ENCODE measurements around the gene AQP10. TPM values are rescaled to one million over a fixed set of nuclear protein-coding genes. Genes with fewer than 3 reads are reported as not detected.

AQP10 gene, protein sequence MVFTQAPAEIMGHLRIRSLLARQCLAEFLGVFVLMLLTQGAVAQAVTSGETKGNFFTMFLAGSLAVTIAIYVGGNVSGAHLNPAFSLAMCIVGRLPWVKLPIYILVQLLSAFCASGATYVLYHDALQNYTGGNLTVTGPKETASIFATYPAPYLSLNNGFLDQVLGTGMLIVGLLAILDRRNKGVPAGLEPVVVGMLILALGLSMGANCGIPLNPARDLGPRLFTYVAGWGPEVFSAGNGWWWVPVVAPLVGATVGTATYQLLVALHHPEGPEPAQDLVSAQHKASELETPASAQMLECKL
- total RNA-seq (2012; rRNA removed) (not detected in 2 replicates), polyA plus RNA-seq (2012; rRNA removed) (not detected in 2 replicates), Bru-seq, nascent RNA (not detected), BruChase-seq, experiment 1, labeled RNA remaining after a 6-hour chase (not detected), BruChase-seq, experiment 2, labeled RNA remaining after a 2-hour chase (not detected)
- polyA plus RNA-seq (2012; cell fraction: cytosol; rRNA removed): not detected in 2 replicates
- polyA plus RNA-seq (2012; cell fraction: nucleus; rRNA removed; ENCODE audit: low replicate concordance): not detected in 2 replicates
- long read RNA-seq: 0 reads

DNA sequence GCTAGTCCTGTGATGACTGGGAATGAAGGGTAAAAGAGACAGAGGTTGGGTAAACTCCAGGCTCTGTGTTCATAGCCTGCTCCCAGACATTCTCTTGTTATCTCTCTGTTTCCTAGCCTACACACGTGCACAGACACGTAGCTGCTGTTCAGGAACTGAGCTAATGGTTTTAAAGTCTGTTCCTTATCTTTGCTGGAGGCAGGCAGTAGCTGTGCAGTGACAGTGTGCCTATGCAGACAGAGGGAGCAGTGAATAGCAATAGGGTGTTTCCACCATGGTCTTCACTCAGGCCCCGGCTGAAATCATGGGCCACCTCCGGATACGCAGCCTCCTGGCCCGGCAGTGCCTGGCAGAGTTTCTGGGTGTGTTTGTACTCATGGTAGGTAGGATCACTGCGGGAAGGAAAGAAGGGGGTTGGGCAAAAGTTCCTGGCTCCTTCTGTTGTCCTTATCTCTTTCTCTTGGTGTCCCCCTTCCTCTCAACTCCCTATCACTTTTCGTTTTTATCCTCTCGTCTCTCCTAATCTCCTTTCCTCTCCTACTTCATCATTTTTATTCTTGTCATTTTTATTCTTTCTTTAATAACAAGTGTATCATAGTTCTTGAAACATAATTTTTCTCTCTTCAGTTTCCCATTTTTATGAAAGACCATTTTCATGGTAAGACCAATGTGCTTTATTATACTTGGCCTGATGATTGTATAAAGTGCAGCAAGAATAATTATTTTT, at the start of gene AQP10:
AQP10 (plus strand) TSS at position 212 of the 727 bp plus-strand sequence; CDS start at position 275, 63 bp downstream.
- WGBS, 2 experiments (ENCODE audit: extremely low coverage in 2 of 2, insufficient read length in 1 of 2): no CpG with 5 or more reads among the region's 9 CpGs
- Histone ChIP-seq H2BK15ac (ENCODE audit: low read depth, low read length) (no peak within 1 kb of the TSS), H3K4me3 (ENCODE audit: insufficient read depth, low read depth, low read length) (no peak within 1 kb of the TSS), H3K9ac (ENCODE audit: low read depth, low read length) (no peak within 1 kb of the TSS), H3K27ac (ENCODE audit: insufficient read depth, low read length) (no peak within 1 kb of the TSS), H3K56ac (ENCODE audit: extremely low read depth, insufficient read depth, low read length) (no peak within 1 kb of the TSS), H4K5ac (ENCODE audit: low read depth, low read length) (no peak within 1 kb of the TSS), H3K9me1 (ENCODE audit: insufficient read depth, low read length) (0 out of 2 replicates have a peak, but pooled peaks cover 6% of the 10 kb centered on the region), H3K18ac (ENCODE audit: low read depth, low read length) (no peak within 1 kb of the TSS), H3K79me1 (ENCODE audit: low read depth in 1 of 2, low read length in 2 of 2) (peaks cover 3 to 8% of the 10 kb centered on the region in 2 experiments; a peak in 3 of 4 replicates), H2BK120ac (ENCODE audit: low read depth, low read length) (no peak within 1 kb of the TSS), H3K36me3 (ENCODE audit: control insufficient read depth, insufficient read depth, low read length) (no peaks in the 10 kb centered on the region), H3K4me1 (ENCODE audit: control insufficient read depth, insufficient read depth, low read length) (no peaks in the 10 kb centered on the region; the same call in 1 of the 2 replicates), H3K4me2 (ENCODE audit: low read depth, low read length) (no peak within 1 kb of the TSS), H2AFZ (replicated peaks; ENCODE audit: low read length, poor library complexity) (no peak within 1 kb of the TSS), H2BK5ac (ENCODE audit: low read depth, low read length, poor library complexity, severe bottlenecking) (no peak within 1 kb of the TSS), H2AK5ac (ENCODE audit: low read depth, low read length) (no peak within 1 kb of the TSS), H3K27me3 (ENCODE audit: control insufficient read depth, insufficient read depth, low read length) (peaks cover 17% of the 10 kb centered on the region; the same call in 1 of the 2 replicates), H3K9me3 (ENCODE audit: control insufficient read depth, insufficient read depth, low read length) (peaks cover 5% of the 10 kb centered on the region), H3K14ac (replicated peaks; ENCODE audit: low read depth, low read length) (no peak within 1 kb of the TSS), H4K20me1 (ENCODE audit: insufficient read depth, low read length) (no peaks in the 10 kb centered on the region), H2BK20ac (ENCODE audit: low read depth, low read length) (no peak within 1 kb of the TSS), H4K8ac (ENCODE audit: low read depth in 2 of 2, low read length in 2 of 2) (no peak within 1 kb of the TSS), H4K91ac (ENCODE audit: insufficient read depth, low read depth, low read length) (no peak within 1 kb of the TSS), H3K4ac (ENCODE audit: low read depth, low read length) (no peak within 1 kb of the TSS), H3K23ac (ENCODE audit: low read depth, low read length) (no peak within 1 kb of the TSS), H2AK9ac (replicated peaks; ENCODE audit: low read depth, low read length, poor library complexity) (no peak within 1 kb of the TSS)
- intact Hi-C loops (cut with micrococcal nuclease): no loop called here
- BruUV-seq (replicated peaks): no TSS peak
- ATAC-seq (ENCODE audit: low read depth): no peak
- CTCF ChIA-PET: interaction anchor here (0.6 to 0.7 kb wide), 2 partner anchors 122 to 159 kb away, joined by 3 read pairs; no protein-coding TSS in a partner anchor
- DNase-seq: peak; percentile 38
- no peak for TF ChIP-seq MAZ (IDR thresholded peaks at IDR 0.05; ENCODE audit: borderline replicate concordance, low read depth, low read length)
- peak; percentile 85 for TF ChIP-seq BHLHE40 (IDR thresholded peaks at IDR 0.05; ENCODE audit: low read depth, low read length)
- dilution Hi-C loops (cut with HindIII; ENCODE audit: low sequenced_read_pairs, unreplicated experiment): no loop called here
- in situ Hi-C loops (cut with MboI; ENCODE audit: low sequenced_read_pairs): no loop called here
- POLR2A ChIA-PET (ENCODE audit: unreplicated experiment): no interaction called here

Data from IMR-90 (cell line).